HL-60 (cell line): ENCODE data around the gene C15orf40.

Experiments
- DNase-seq, 2 experiments: peaks; one replicate each; pipeline ENCODE4 v3.0.0-alpha.2; 2010 to 2020; ENCODE audit warnings: low read depth in 1 of 2, low spot score in 1 of 2
- H3K27ac ChIP-seq: fragments of 250-450 bp; sonication (Bioruptor Pico); replicated peaks from 2 replicates; pipeline ENCODE4 v1.5.1; 2020; ENCODE audit warnings: mild to moderate bottlenecking, moderate library complexity
- H3K27me3 ChIP-seq: fragments of 250-450 bp; sonication (Bioruptor Pico); 2 replicates; pipeline ENCODE4 v1.5.1; 2021; ENCODE audit warnings: mild to moderate bottlenecking, moderate library complexity; ENCODE audit not compliant: insufficient read depth, poor library complexity, severe bottlenecking
- H3K4me3 ChIP-seq: replicated peaks from 2 replicates; pipeline ENCODE4 v1.5.1; 2011; ENCODE audit warnings: mild to moderate bottlenecking, control low read depth, low read length; ENCODE audit not compliant: insufficient read depth
- GABPA ChIP-seq: IDR thresholded peaks from 2 replicates; pipeline ENCODE4 v1.6.1; 2012; ENCODE audit warnings: low read depth
- POLR2AphosphoS5 ChIP-seq: IDR thresholded peaks from 2 replicates; pipeline ENCODE4 v1.6.1; 2012; ENCODE audit warnings: low read depth
- REST ChIP-seq: IDR thresholded peaks from 2 replicates; pipeline ENCODE4 v1.6.1; 2012; ENCODE audit warnings: low read depth; ENCODE audit not compliant: insufficient replicate concordance
- SPI1 ChIP-seq: IDR thresholded peaks from 2 replicates; pipeline ENCODE4 v1.6.1; 2012; ENCODE audit warnings: low read depth, mild to moderate bottlenecking, borderline replicate concordance
- TF ChIP-seq, protein P1 (sequence below): IDR thresholded peaks from one replicate; pipeline ENCODE4 v1.5.1; 2011; ENCODE audit warnings: low read length, control low read depth, inconsistent platforms; ENCODE audit not compliant: insufficient read depth

Gene C15orf40

DNA sequence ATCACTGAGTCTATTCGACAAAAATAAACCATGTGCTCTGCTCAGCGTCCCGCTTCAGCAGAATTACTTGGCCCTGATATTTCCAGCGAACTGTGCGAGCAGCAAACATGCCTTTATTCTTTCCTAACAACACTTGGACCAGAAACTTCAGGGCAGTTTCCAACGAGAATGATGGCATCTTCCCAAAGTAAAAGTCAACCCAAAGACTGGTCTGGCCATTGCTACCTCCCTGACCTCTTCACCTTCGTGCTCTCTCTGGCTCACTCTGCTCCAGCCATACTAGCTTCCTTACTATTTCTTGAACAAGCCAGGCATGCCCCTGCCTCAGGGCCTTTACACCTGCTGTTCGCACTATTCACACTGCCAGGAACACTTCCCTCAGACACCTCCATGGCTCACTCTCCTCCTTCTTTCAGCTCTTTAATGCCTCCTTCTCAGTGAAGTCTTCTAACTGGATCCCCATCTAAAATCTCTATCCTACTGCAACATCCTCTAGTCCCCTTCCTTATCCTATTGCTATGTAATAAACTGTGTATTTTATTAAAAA lies 65.2 kb downstream of the C15orf40 start:
- no peak overlapping the region for H3K4me3 ChIP-seq
- no peak for TF ChIP-seq SPI1
- no peak for TF ChIP-seq GABPA
- TF ChIP-seq, protein P1, sequence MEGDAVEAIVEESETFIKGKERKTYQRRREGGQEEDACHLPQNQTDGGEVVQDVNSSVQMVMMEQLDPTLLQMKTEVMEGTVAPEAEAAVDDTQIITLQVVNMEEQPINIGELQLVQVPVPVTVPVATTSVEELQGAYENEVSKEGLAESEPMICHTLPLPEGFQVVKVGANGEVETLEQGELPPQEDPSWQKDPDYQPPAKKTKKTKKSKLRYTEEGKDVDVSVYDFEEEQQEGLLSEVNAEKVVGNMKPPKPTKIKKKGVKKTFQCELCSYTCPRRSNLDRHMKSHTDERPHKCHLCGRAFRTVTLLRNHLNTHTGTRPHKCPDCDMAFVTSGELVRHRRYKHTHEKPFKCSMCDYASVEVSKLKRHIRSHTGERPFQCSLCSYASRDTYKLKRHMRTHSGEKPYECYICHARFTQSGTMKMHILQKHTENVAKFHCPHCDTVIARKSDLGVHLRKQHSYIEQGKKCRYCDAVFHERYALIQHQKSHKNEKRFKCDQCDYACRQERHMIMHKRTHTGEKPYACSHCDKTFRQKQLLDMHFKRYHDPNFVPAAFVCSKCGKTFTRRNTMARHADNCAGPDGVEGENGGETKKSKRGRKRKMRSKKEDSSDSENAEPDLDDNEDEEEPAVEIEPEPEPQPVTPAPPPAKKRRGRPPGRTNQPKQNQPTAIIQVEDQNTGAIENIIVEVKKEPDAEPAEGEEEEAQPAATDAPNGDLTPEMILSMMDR: no peak
- no peak for TF ChIP-seq POLR2AphosphoS5
- no peak for TF ChIP-seq REST
- DNase-seq: no peak
- H3K27ac ChIP-seq: no peak overlapping the region
- peaks cover 6% of the 10 kb centered on the region for H3K27me3 ChIP-seq

GRCh38 chr15:82945326-82945725 lies 66.1 kb downstream of the C15orf40 start:
- no peak for TF ChIP-seq GABPA
- H3K4me3 ChIP-seq: no peak overlapping the region
- peaks cover 4% of the 10 kb centered on the region for H3K27me3 ChIP-seq
- no peak for DNase-seq
- no peak overlapping the region for H3K27ac ChIP-seq

GRCh38 chr15:82944821-82945220 lies 66.6 kb downstream of the C15orf40 start:
- DNase-seq: no peak
- no peak overlapping the region for H3K4me3 ChIP-seq
- H3K27me3 ChIP-seq: peaks cover 2% of the 10 kb centered on the region
- TF ChIP-seq GABPA: no peak
- no peak for TF ChIP-seq SPI1
- TF ChIP-seq POLR2AphosphoS5: no peak
- TF ChIP-seq, protein P1: no peak
- TF ChIP-seq REST: no peak
- no peak overlapping the region for H3K27ac ChIP-seq

- no peak overlapping the region for H3K27ac ChIP-seq
- TF ChIP-seq REST: no peak
- no peak for TF ChIP-seq POLR2AphosphoS5
- no peak for TF ChIP-seq SPI1
- TF ChIP-seq GABPA: no peak
- peaks cover 2% of the 10 kb centered on the region for H3K27me3 ChIP-seq
- no peak overlapping the region for H3K4me3 ChIP-seq
- DNase-seq: no peak
Observed at GRCh38 chr15:82944056-82944455, 67.4 kb downstream of the C15orf40 start.
